ENCODE data around the gene PPP1R1B.

DNA sequence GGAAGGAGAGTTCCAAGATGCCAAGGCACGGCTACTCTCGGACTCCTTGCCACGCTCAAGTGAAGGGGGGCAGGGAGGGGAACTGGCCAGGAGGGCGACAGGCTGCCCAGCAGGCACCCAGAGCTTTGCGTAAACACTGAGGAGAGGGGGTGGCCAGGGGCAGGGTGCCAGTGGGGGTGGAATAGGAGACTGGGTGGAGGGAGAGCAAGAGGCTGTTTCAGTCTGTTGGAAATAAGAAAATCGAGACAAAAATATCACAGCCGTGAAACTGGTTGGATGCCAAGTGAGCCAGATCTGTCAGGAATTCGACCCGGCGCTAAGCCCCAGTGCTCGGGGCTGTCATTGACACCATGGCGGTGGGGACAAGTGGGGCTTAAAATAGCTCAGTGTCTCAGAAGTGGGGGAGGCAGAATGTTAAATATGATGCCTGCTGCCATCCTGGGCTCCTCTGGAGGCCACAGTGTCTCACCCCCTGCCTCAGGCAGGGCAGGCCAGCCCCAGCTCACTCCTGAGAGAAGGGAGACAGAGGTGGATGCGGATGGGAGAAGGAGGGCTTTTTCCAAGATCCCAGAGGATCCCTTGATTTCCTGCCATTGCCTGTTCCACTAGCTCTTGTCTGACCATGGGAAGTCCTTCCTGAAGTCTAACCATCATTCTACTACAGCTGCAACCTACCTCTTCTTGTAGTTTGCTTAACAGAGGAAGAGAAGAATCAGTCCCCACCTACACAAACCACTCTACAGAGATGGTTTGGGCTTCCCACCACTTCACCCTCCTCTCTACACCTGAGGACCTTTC lies 51.0 kb downstream of the PPP1R1B start:
- TF ChIP-seq POLR2AphosphoS5 (IDR thresholded peaks at IDR 0.05; ENCODE audit: low read depth, low read length) (no peak), POLR2A (IDR thresholded peaks at IDR 0.05; ENCODE audit: low read depth, low read length) (no peak), TAF1 (IDR thresholded peaks at IDR 0.05; ENCODE audit: borderline replicate concordance, low read depth, low read length) (no peak)

Data from GM12892 (cell line).